SH-SY5Y (cell line): ENCODE measurements around the gene KIF11.

Source experiments
- GATA2 ChIP-seq: IDR thresholded peaks from 2 replicates; pipeline ENCODE4 v1.6.1; 2011; ENCODE audit warnings: mild to moderate bottlenecking, low read depth, low read length
- GATA3 ChIP-seq: IDR thresholded peaks from 2 replicates; pipeline ENCODE4 v1.6.1; 2011; ENCODE audit warnings: low read depth, mild to moderate bottlenecking, low read length, moderate library complexity

GRCh38 chr10:92574548-92575261 is 18.2 kb upstream of the KIF11 start:
- TF ChIP-seq GATA3, result no peak
- TF ChIP-seq GATA2, result no peak
